HUES48 (cell line): ENCODE data around the gene SAXO2.
"Not testable (repeated sequence)": the region's sequence is repeated elsewhere in the genome, so short reads cannot be mapped to it uniquely, and the experiment has no call there.

Experiments used
- H3K27ac ChIP-seq: one replicate; pipeline ENCODE4 v1.7.0; 2013; ENCODE audit warnings: low read depth, low read length, inconsistent platforms
- H3K27me3 ChIP-seq: 2 replicates; pipeline ENCODE4 v1.6.1; 2013; ENCODE audit warnings: mild to moderate bottlenecking, low read length; ENCODE audit not compliant: control insufficient read depth, insufficient read depth
- H3K36me3 ChIP-seq: 2 replicates; pipeline ENCODE4 v1.6.1; 2013; ENCODE audit warnings: low read length; ENCODE audit not compliant: control insufficient read depth, insufficient read depth
- H3K4me1 ChIP-seq: 2 replicates; pipeline ENCODE4 v1.6.1; 2013; ENCODE audit warnings: mild to moderate bottlenecking, low read length; ENCODE audit not compliant: control insufficient read depth, insufficient read depth
- H3K4me3 ChIP-seq: 2 replicates; pipeline ENCODE4 v1.5.1; 2013; ENCODE audit warnings: mild to moderate bottlenecking, low read depth, low read length
- H3K9ac ChIP-seq: 2 replicates; pipeline ENCODE4 v1.6.1; 2013; ENCODE audit warnings: mild to moderate bottlenecking, low read depth, low read length, moderate library complexity
- H3K9me3 ChIP-seq: 2 replicates; pipeline ENCODE4 v1.6.1; 2013; ENCODE audit warnings: low read length; ENCODE audit not compliant: control insufficient read depth, insufficient read depth

SAXO2 gene

DNA sequence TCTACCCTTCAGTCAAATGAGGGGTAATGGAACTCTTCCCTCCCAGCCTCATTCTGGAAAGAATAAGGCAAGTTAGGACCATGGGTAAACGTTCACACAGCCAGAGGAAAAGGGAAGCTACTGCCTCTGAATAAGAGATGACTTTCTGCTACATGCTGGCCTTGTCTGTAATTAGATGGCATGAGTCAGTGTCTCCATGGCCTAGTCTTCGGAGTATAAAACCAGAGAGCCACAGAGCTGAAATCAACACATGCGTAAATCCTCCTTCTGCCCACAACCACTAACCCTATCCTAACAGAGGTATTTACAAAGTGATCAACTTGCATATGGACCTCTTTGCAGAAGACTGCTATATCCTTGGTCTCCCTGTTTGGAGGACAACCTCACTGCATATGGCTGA, 14.4 kb upstream of the SAXO2 start:
- H3K36me3 ChIP-seq = peaks cover 20% of the 10 kb centered on the region
- not testable (repeated sequence) for H3K27me3 ChIP-seq, H3K4me3 ChIP-seq, H3K9ac ChIP-seq, H3K4me1 ChIP-seq, H3K27ac ChIP-seq, H3K9me3 ChIP-seq

- H3K9me3 ChIP-seq, H3K27me3 ChIP-seq: not testable (repeated sequence)
- peaks cover 21% of the 10 kb centered on the region for H3K4me1 ChIP-seq
- peak overlapping the region; percentile 83 for H3K27ac ChIP-seq
- peaks cover 38% of the 10 kb centered on the region for H3K36me3 ChIP-seq
- H3K9ac ChIP-seq = peak overlapping the region; percentile 33; the same call in 1 of the 2 replicates
- peak overlapping the region; percentile 83 for H3K4me3 ChIP-seq
Observed at GRCh38 chr15:82261566-82262421, 824 bp upstream of the SAXO2 start.

GRCh38 chr15:82263350-82263749, 732 bp downstream of the SAXO2 start:
- peak overlapping the region; percentile 83 for H3K27ac ChIP-seq
- peak overlapping the region; percentile 83 for H3K4me3 ChIP-seq
- no peaks in the 10 kb centered on the region for H3K9me3 ChIP-seq
- H3K36me3 ChIP-seq = peaks cover 22% of the 10 kb centered on the region
- no peak overlapping the region for H3K9ac ChIP-seq
- no peaks in the 10 kb centered on the region for H3K27me3 ChIP-seq
- peaks cover 35% of the 10 kb centered on the region for H3K4me1 ChIP-seq

DNA sequence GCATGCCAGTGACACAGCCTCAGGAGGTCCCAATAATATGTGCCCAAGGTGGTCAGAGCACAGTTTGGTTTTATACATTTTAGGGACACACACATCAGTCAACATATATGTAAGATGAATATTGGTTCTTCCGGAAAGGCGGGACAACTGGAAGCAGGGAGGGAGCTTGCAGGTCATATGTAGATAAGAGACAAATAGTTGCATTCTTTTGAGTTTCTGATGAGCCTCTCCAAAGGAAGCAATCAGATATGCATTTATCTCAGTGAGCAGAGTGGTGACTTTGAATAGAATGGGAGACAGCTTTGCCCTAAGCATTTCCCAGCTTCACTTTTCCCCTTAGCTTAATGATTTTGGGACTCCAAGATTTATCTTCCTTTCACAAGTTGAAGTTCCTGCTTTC, 4.5 kb downstream of the SAXO2 start:
- H3K9ac ChIP-seq, H3K27me3 ChIP-seq, H3K9me3 ChIP-seq, H3K36me3 ChIP-seq: not testable (repeated sequence)
- H3K4me1 ChIP-seq = peaks cover 45% of the 10 kb centered on the region
- peak overlapping the region; percentile 30; the same call in 1 of the 2 replicates for H3K4me3 ChIP-seq
- H3K27ac ChIP-seq = peak overlapping the region; percentile 66

DNA sequence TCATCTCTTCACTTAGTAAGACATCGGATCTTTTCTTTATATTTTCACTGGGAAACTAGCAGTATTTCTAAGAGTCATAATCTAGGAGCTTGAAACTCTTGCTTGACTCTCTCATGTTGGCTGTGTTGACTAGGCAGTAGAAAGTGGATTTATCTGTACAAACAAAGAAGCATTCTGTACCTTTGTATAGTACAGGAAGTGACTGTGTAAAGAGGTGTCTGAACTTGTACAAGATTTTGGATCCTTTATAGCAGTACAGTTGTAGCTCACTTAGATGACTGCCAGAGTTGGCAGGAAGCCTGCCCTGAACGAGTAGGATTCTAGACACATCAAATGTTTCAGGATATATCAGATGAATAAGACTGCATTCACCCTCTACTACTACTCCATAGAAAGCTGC, 5.8 kb downstream of the SAXO2 start:
- H3K9ac ChIP-seq, H3K27ac ChIP-seq, H3K36me3 ChIP-seq, H3K4me3 ChIP-seq, H3K27me3 ChIP-seq, H3K9me3 ChIP-seq: not testable (repeated sequence)
- peaks cover 42% of the 10 kb centered on the region for H3K4me1 ChIP-seq

GRCh38 chr15:82272154-82272553, 9.5 kb downstream of the SAXO2 start:
- H3K4me3 ChIP-seq = no peak overlapping the region
- H3K36me3 ChIP-seq = no peaks in the 10 kb centered on the region
- no peaks in the 10 kb centered on the region for H3K27me3 ChIP-seq
- no peak overlapping the region for H3K27ac ChIP-seq
- H3K9ac ChIP-seq = no peak overlapping the region
- peaks cover 25% of the 10 kb centered on the region for H3K4me1 ChIP-seq
- H3K9me3 ChIP-seq = peaks cover 17% of the 10 kb centered on the region

DNA sequence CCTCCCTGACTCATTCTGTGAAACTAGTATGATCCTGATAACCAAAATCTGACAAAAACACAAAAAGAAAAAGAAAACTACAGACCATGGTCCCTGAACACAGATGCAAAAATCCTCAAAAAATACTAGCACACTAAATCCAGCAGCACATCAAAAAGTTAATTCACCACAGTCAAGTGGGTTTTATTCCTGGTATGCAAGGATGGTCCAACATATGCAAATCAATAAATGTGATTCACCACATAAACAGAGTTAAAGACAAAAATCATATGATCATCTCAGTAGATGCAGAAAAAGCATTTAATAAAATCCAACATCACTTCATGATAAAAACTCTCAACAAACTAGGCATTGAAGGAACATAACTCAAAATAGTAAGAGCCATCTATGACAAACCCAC, 12.8 kb downstream of the SAXO2 start:
- Histone ChIP-seq H3K4me1 (no peaks in the 10 kb centered on the region), H3K27me3 (no peaks in the 10 kb centered on the region), H3K27ac (no peak overlapping the region), H3K9ac (no peak overlapping the region), H3K36me3 (no peaks in the 10 kb centered on the region), H3K9me3 (peaks cover 17% of the 10 kb centered on the region), H3K4me3 (no peak overlapping the region)

- not testable (repeated sequence) for H3K36me3 ChIP-seq, H3K4me1 ChIP-seq, H3K4me3 ChIP-seq, H3K27me3 ChIP-seq, H3K27ac ChIP-seq, H3K9me3 ChIP-seq, H3K9ac ChIP-seq
Observed at GRCh38 chr15:82281276-82281675, 18.7 kb downstream of the SAXO2 start.

GRCh38 chr15:82282386-82282785, 19.8 kb downstream of the SAXO2 start:
- not testable (repeated sequence) for H3K9me3 ChIP-seq, H3K9ac ChIP-seq, H3K27ac ChIP-seq, H3K4me3 ChIP-seq, H3K4me1 ChIP-seq, H3K36me3 ChIP-seq, H3K27me3 ChIP-seq

- not testable (repeated sequence) for H3K36me3 ChIP-seq, H3K27ac ChIP-seq, H3K4me1 ChIP-seq, H3K9me3 ChIP-seq, H3K9ac ChIP-seq, H3K27me3 ChIP-seq, H3K4me3 ChIP-seq
Observed at GRCh38 chr15:82284381-82284780, 21.8 kb downstream of the SAXO2 start.

- H3K36me3 ChIP-seq, H3K27ac ChIP-seq, H3K9me3 ChIP-seq, H3K9ac ChIP-seq, H3K27me3 ChIP-seq, H3K4me3 ChIP-seq, H3K4me1 ChIP-seq: not testable (repeated sequence)
Observed at GRCh38 chr15:82286475-82286874, 23.9 kb downstream of the SAXO2 start.
